ENCODE data around the gene SYNJ2. TPM values are rescaled to one million over a fixed set of nuclear protein-coding genes. Genes with fewer than 3 reads are reported as not detected.

SYNJ2 gene
- total and polyA plus RNA-seq, 2 of the 4 experiments (the other 2 are of a cell fraction): 40.8 to 45.2 TPM

DNA sequence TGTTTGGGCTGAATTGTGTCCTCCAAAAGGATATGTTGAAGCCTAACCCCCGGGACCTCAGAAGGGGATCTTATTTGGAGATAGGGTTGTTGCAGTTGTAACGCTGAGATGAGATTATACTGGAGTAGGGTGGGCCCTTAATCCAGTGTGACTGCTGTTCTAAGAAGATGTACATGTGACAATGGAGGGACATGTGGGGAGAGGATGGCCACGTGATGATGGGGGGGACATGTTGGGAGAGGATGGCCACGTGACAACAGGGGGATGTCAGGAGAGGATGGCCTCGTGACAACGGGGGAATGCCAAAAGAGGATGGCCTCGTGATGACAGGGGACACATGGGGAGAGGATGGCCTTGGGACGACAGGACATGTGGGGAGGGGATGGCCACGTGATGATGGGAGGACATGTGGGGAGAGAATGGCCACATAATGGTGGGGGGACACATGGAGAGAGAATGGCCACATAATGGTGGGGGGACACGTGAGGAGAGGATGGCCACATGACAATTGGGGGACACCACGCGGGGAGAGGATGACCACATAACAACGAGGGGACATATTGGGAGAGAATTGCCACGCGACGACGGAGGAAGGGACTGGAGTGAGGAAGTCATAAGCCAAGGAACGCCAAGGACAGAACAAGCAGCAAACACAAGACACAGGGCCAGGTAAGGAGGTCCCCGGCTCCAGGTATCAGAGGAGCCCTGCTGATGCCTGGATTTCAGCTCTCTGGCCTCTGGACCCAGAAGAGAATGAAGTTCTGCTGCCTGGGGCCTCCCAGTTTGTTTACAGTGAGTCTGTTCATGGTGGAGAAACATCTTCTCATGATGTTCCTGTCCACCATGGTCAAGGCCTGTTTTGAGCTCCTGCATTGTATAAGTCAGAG lies 29.2 kb downstream of the SYNJ2 start:
- H2BK120ac ChIP-seq (ENCODE audit: low read depth, low read length): peak overlapping the region; percentile 79
- H3K23ac ChIP-seq (ENCODE audit: low read depth, low read length): peak overlapping the region; percentile 73; the same call in 1 of the 2 replicates
- CTCF ChIA-PET: no interaction called here
- peaks cover 68% of the 10 kb centered on the region for H3K9me1 ChIP-seq (ENCODE audit: insufficient read depth, low read length)
- H3K18ac ChIP-seq (ENCODE audit: low read depth, low read length): peak overlapping the region; percentile 12
- H4K91ac ChIP-seq (ENCODE audit: insufficient read depth, low read depth, low read length): peak overlapping the region; percentile 77
- H2AFZ ChIP-seq (replicated peaks; ENCODE audit: low read length, poor library complexity): no peak overlapping the region
- peaks cover 58 to 98% of the 10 kb centered on the region in 2 experiments for H3K79me1 ChIP-seq (ENCODE audit: low read depth in 1 of 2, low read length in 2 of 2)
- H2AK5ac ChIP-seq (ENCODE audit: low read depth, low read length): peak overlapping the region; percentile 98
- intact Hi-C loops (cut with micrococcal nuclease) (no loop called here), in situ Hi-C loops (cut with MboI; ENCODE audit: low sequenced_read_pairs) (no loop called here), dilution Hi-C loops (cut with HindIII; ENCODE audit: low sequenced_read_pairs, unreplicated experiment) (no loop called here)
- H3K9ac ChIP-seq (ENCODE audit: low read depth, low read length): no peak overlapping the region
- H3K4me3 ChIP-seq (ENCODE audit: insufficient read depth, low read depth, low read length): no peak overlapping the region
- ATAC-seq (ENCODE audit: low read depth): no peak
- peak overlapping the region; percentile 62 for H2AK9ac ChIP-seq (replicated peaks; ENCODE audit: low read depth, low read length, poor library complexity)
- H3K27me3 ChIP-seq (ENCODE audit: control insufficient read depth, insufficient read depth, low read length): no peaks in the 10 kb centered on the region
- H3K4ac ChIP-seq (ENCODE audit: low read depth, low read length): peak overlapping the region; percentile 83
- peak overlapping the region; percentile 14 for H2BK5ac ChIP-seq (ENCODE audit: low read depth, low read length, poor library complexity, severe bottlenecking)
- H3K4me2 ChIP-seq (ENCODE audit: low read depth, low read length): no peak overlapping the region
- peak overlapping the region; percentile 82; the same call in 1 of the 3 replicates for H2BK15ac ChIP-seq (ENCODE audit: low read depth, low read length)
- H2BK20ac ChIP-seq (ENCODE audit: low read depth, low read length): peak overlapping the region; percentile 59
- H4K20me1 ChIP-seq (ENCODE audit: insufficient read depth, low read length): peaks cover 41% of the 10 kb centered on the region
- peak overlapping the region; percentile 14 to 37; a peak in 3 of 4 replicates for H4K8ac ChIP-seq (ENCODE audit: low read depth in 2 of 2, low read length in 2 of 2)
- no peak overlapping the region for H3K56ac ChIP-seq (ENCODE audit: extremely low read depth, insufficient read depth, low read length)
- BruUV-seq (replicated peaks): no TSS peak
- H3K27ac ChIP-seq (ENCODE audit: insufficient read depth, low read length): peak overlapping the region; percentile 16; the same call in 1 of the 2 replicates
- DNase-seq: no peak
- POLR2A ChIA-PET (ENCODE audit: unreplicated experiment): no interaction called here
- H3K14ac ChIP-seq (replicated peaks; ENCODE audit: low read depth, low read length): peak overlapping the region; percentile 70
- no peaks in the 10 kb centered on the region for H3K9me3 ChIP-seq (ENCODE audit: control insufficient read depth, insufficient read depth, low read length)
- peaks cover 44% of the 10 kb centered on the region for H3K4me1 ChIP-seq (ENCODE audit: control insufficient read depth, insufficient read depth, low read length)
- WGBS, 2 experiments (ENCODE audit: extremely low coverage in 2 of 2, insufficient read length in 1 of 2): 96% methylated on average over 16 of the region's 19 CpGs; no CpG with 5 or more reads in 1 of the 2 experiments
- H3K36me3 ChIP-seq (ENCODE audit: control insufficient read depth, insufficient read depth, low read length): peaks cover 3% of the 10 kb centered on the region
- TF ChIP-seq CHD1 (IDR thresholded peaks at IDR 0.05; ENCODE audit: low read depth, low read length) (no peak), RAD21 (IDR thresholded peaks at IDR 0.05; ENCODE audit: low read length) (no peak), SMC3 (IDR thresholded peaks at IDR 0.05; ENCODE audit: low read depth, low read length) (no peak), BHLHE40 (IDR thresholded peaks at IDR 0.05; ENCODE audit: low read depth, low read length) (no peak), MAZ (IDR thresholded peaks at IDR 0.05; ENCODE audit: borderline replicate concordance, low read depth, low read length) (no peak), RFX5 (IDR thresholded peaks at IDR 0.05; ENCODE audit: low read depth, low read length) (no peak), MXI1 (IDR thresholded peaks at IDR 0.05; ENCODE audit: borderline replicate concordance, low read depth, low read length) (no peak), RCOR1 (IDR thresholded peaks at IDR 0.05; ENCODE audit: insufficient replicate concordance, low read length) (no peak), FOS (IDR thresholded peaks at IDR 0.05; ENCODE audit: low read depth, low read length) (no peak)
- TF ChIP-seq, protein P1, sequence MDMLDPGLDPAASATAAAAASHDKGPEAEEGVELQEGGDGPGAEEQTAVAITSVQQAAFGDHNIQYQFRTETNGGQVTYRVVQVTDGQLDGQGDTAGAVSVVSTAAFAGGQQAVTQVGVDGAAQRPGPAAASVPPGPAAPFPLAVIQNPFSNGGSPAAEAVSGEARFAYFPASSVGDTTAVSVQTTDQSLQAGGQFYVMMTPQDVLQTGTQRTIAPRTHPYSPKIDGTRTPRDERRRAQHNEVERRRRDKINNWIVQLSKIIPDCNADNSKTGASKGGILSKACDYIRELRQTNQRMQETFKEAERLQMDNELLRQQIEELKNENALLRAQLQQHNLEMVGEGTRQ (IDR thresholded peaks at IDR 0.05; ENCODE audit: low read depth, low read length): no peak
- TF ChIP-seq, protein P2, sequence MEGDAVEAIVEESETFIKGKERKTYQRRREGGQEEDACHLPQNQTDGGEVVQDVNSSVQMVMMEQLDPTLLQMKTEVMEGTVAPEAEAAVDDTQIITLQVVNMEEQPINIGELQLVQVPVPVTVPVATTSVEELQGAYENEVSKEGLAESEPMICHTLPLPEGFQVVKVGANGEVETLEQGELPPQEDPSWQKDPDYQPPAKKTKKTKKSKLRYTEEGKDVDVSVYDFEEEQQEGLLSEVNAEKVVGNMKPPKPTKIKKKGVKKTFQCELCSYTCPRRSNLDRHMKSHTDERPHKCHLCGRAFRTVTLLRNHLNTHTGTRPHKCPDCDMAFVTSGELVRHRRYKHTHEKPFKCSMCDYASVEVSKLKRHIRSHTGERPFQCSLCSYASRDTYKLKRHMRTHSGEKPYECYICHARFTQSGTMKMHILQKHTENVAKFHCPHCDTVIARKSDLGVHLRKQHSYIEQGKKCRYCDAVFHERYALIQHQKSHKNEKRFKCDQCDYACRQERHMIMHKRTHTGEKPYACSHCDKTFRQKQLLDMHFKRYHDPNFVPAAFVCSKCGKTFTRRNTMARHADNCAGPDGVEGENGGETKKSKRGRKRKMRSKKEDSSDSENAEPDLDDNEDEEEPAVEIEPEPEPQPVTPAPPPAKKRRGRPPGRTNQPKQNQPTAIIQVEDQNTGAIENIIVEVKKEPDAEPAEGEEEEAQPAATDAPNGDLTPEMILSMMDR (conservative IDR thresholded peaks at IDR 0.05; ENCODE audit: low read depth, low read length): no peak
- peak overlapping the region; percentile 41 for H4K5ac ChIP-seq (ENCODE audit: low read depth, low read length)
